Measurements from ENCODE around the gene KDM4C. TPM values are rescaled to one million over a fixed set of nuclear protein-coding genes. Genes with fewer than 3 reads are reported as not detected.

Gene KDM4C
- polyA plus RNA-seq, 1 experiment: 12.1 TPM

GRCh38 chr9:7045361-7045760 is 287.6 kb downstream of the KDM4C start:
- Histone ChIP-seq H3K27me3 (ENCODE audit: control insufficient read depth, insufficient read depth, low read length) (no peaks in the 10 kb centered on the region), H3K9me3 (ENCODE audit: control insufficient read depth, insufficient read depth, low read length) (no peaks in the 10 kb centered on the region), H3K27ac (ENCODE audit: low read depth, low read length) (no peak overlapping the region), H3K4me3 (ENCODE audit: low read depth, low read length) (no peak overlapping the region)
- POLR2A ChIA-PET: no interaction called here
- CTCF ChIA-PET: interaction anchor here (1.3 kb wide), 2 partner anchors 8 to 189 kb away, joined by 3 read pairs; no protein-coding TSS in a partner anchor
- TF ChIP-seq CTCF (IDR thresholded peaks at IDR 0.05; ENCODE audit: low read depth, low read length): no peak
- no peak for DNase-seq (ENCODE audit: low read depth, low spot score)

DNA sequence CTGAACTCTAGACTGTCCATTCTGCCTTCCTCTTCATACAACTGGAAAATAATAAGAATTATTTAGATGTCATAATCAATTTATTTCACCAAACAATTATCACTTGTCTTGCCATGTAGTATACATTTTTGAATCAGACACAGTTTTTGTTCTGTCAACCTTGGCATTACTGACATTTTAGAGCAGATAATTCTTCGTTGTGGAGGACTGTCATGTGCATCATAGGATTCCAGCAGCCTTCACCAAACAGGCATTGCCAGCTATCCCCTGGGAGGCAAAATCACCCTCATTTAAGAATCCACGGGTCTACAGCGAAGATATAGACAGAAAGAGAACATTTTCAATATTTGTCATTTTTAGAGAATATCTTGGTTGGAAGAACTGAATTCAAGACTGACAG is 293.9 kb downstream of the KDM4C start:
- Histone ChIP-seq H3K27me3 (ENCODE audit: control insufficient read depth, insufficient read depth, low read length) (no peaks in the 10 kb centered on the region), H3K27ac (ENCODE audit: low read depth, low read length) (no peak overlapping the region), H3K9me3 (ENCODE audit: control insufficient read depth, insufficient read depth, low read length) (no peaks in the 10 kb centered on the region), H3K4me3 (ENCODE audit: low read depth, low read length) (no peak overlapping the region)
- POLR2A ChIA-PET: no interaction called here
- no peak for DNase-seq (ENCODE audit: low read depth, low spot score)
- TF ChIP-seq CTCF (IDR thresholded peaks at IDR 0.05; ENCODE audit: low read depth, low read length): no peak
- CTCF ChIA-PET: interaction anchor here (0.9 to 3.8 kb wide), 11 partner anchors 9 to 520 kb away, joined by 3 to 45 read pairs (median 6); no protein-coding TSS in a partner anchor

GRCh38 chr9:7053903-7054302 is 296.1 kb downstream of the KDM4C start:
- CTCF ChIA-PET: interaction anchor here (1.1 to 3.8 kb wide), 15 partner anchors 9 to 605 kb away, joined by 4 to 45 read pairs (median 10); no protein-coding TSS in a partner anchor
- no peak for DNase-seq (ENCODE audit: low read depth, low spot score)
- no peak overlapping the region for H3K4me3 ChIP-seq (ENCODE audit: low read depth, low read length)
- H3K27me3 ChIP-seq (ENCODE audit: control insufficient read depth, insufficient read depth, low read length): no peaks in the 10 kb centered on the region
- POLR2A ChIA-PET: no interaction called here
- H3K9me3 ChIP-seq (ENCODE audit: control insufficient read depth, insufficient read depth, low read length): no peaks in the 10 kb centered on the region
- H3K27ac ChIP-seq (ENCODE audit: low read depth, low read length): no peak overlapping the region
- no peak for TF ChIP-seq CTCF (IDR thresholded peaks at IDR 0.05; ENCODE audit: low read depth, low read length)

DNA sequence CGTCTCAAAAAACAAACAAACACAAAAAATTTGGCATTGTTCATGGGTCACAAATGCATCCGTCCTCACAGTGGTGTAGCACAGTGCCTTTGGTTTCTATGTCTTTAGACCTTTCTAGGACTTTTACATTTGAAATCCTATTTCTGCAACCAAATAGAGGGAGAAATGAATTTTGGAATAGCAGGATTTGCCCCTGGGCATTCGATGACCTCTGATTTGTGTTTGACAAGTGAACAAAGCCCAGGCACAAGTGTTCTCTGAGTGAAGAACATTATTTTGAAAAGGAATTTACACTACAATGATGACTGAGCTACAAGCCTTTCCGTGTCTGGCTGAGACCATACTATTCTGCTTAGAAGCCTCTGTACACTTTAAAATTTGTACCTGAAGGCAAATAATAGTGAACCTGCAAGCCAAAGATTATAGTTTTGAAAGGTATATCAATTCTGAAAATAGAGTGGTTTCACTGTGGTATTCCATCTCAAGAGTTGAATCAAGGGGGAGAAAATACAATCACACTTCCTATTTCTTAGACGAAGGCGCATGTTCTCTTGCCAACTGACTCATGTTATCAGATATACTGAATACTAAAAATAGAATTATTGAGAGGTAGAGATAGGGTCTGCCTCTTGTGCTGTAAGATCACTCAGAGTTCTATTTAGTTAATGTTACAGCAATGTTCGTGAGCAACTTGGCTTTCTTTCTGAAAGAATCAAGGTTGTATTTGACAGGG is 297.6 kb downstream of the KDM4C start:
- ChIA-PET CTCF (interaction anchor here (0.5 kb wide), 1 partner anchor 481 kb away, joined by 3 read pairs; no protein-coding TSS in a partner anchor), POLR2A (no interaction called here)
- no peak for DNase-seq (ENCODE audit: low read depth, low spot score)
- Histone ChIP-seq H3K27ac (ENCODE audit: low read depth, low read length) (no peak overlapping the region), H3K4me3 (ENCODE audit: low read depth, low read length) (no peak overlapping the region), H3K27me3 (ENCODE audit: control insufficient read depth, insufficient read depth, low read length) (no peaks in the 10 kb centered on the region), H3K9me3 (ENCODE audit: control insufficient read depth, insufficient read depth, low read length) (no peaks in the 10 kb centered on the region)
- TF ChIP-seq CTCF (IDR thresholded peaks at IDR 0.05; ENCODE audit: low read depth, low read length): no peak

- H3K27me3 ChIP-seq (ENCODE audit: control insufficient read depth, insufficient read depth, low read length): no peaks in the 10 kb centered on the region
- no peak for DNase-seq (ENCODE audit: low read depth, low spot score)
- no peaks in the 10 kb centered on the region for H3K9me3 ChIP-seq (ENCODE audit: control insufficient read depth, insufficient read depth, low read length)
- no peak overlapping the region for H3K4me3 ChIP-seq (ENCODE audit: low read depth, low read length)
- no peak overlapping the region for H3K27ac ChIP-seq (ENCODE audit: low read depth, low read length)
- CTCF ChIA-PET: interaction anchor here (0.6 to 1.5 kb wide), 2 partner anchors 147 to 262 kb away, joined by 3 to 7 read pairs; no protein-coding TSS in a partner anchor
- TF ChIP-seq CTCF (IDR thresholded peaks at IDR 0.05; ENCODE audit: low read depth, low read length): no peak
- POLR2A ChIA-PET: no interaction called here
Observed at GRCh38 chr9:7056254-7056653, 298.5 kb downstream of the KDM4C start.
